ENCODE results near the gene PRKAR1A.

GRCh38 chr17:68507576-68507975, 4.7 kb upstream of the PRKAR1A start:
- TF ChIP-seq CTCF (conservative IDR thresholded peaks at IDR 0.05) (no peak), ZFX (IDR thresholded peaks at IDR 0.05) (no peak)

Data from C4-2B (cell line).